ENCODE data around the gene HYOU1.

DNA sequence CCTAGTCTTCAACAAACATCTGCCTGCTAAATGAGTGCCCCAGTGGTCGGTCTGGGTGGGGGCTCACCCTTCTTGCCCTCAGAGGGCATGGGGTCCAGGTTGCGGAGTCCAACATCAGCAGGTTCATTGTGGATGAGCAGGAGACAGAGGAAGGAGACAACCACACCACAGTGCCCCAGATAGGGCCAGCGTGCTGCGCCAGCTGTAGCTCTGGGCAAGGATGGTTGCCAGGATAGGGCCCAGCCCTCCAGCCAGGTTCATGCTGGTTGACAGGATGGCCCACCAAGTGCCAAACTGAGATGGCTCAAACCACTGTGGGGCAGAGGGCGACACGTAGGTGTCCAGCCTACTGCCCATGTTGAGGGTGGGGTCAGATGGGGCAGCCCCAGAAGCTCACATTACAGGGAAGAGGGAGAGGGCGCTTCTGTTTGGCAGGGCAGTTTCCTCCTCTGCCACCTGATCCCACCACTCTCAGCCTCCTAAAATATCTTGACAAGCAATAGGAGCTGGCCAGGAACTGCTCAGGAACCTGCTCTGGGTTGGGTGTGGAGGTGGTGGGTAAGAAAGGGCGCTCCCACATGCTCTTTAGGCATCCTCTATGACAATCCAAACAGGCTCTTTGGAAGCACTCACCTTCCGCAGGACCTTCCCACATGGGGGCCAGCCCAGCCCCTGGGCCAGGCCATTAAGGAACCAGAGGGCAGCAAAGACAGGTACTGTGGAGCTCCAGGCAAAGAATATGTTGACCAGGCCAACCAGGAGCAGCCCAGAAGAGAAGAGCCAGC, 29.3 kb downstream of the HYOU1 start:
- TF ChIP-seq, protein P1, sequence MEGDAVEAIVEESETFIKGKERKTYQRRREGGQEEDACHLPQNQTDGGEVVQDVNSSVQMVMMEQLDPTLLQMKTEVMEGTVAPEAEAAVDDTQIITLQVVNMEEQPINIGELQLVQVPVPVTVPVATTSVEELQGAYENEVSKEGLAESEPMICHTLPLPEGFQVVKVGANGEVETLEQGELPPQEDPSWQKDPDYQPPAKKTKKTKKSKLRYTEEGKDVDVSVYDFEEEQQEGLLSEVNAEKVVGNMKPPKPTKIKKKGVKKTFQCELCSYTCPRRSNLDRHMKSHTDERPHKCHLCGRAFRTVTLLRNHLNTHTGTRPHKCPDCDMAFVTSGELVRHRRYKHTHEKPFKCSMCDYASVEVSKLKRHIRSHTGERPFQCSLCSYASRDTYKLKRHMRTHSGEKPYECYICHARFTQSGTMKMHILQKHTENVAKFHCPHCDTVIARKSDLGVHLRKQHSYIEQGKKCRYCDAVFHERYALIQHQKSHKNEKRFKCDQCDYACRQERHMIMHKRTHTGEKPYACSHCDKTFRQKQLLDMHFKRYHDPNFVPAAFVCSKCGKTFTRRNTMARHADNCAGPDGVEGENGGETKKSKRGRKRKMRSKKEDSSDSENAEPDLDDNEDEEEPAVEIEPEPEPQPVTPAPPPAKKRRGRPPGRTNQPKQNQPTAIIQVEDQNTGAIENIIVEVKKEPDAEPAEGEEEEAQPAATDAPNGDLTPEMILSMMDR (IDR thresholded peaks at IDR 0.05 in 4 of 5, conservative IDR thresholded peaks at IDR 0.05 in 1 of 5) = no peak
- peak; percentile 21 to 33 for TF ChIP-seq POLR2A (IDR thresholded peaks at IDR 0.05)
